SK-N-SH (cell line): Measurements from ENCODE around the gene MBNL2. TPM values are rescaled to one million over a fixed set of nuclear protein-coding genes. Genes with fewer than 3 reads are reported as not detected.

ENCODE experiments used
- CTCF ChIA-PET: fragments of 300-600, 350-600 bp; formaldehyde crosslinking; extraction: SDS; loops from one replicate; lab custom pipeline; 2021; lab: Yijun Ruan, JAX
- POLR2A ChIA-PET: fragments of 350-600 bp; sonication (Branson Sonifier 250); formaldehyde crosslinking; extraction: SDS; loops from one replicate; lab custom pipeline; 2020; ENCODE audit warnings: antibody characterized with exemption, inconsistent platforms; lab: Yijun Ruan, JAX
- DNase-seq: peaks from one replicate; pipeline ENCODE4 v3.0.0; 2012
- H2AFZ ChIP-seq: fragments of 200-600 bp; sonication (generic); 2 replicates; pipeline ENCODE4 v1.8.1; 2016; ENCODE audit warnings: antibody characterized with exemption, mild to moderate bottlenecking, low read depth
- H3F3A ChIP-seq: fragments of 200-600 bp; sonication (generic); replicated peaks from 2 replicates; pipeline ENCODE3; 2016; ENCODE audit warnings: antibody characterized with exemption, mild to moderate bottlenecking; ENCODE audit not compliant: insufficient read depth
- H3K27ac ChIP-seq, 2 experiments: fragments of 200-500 bp in 1 of 2; fragments of 200-600 bp in 1 of 2; sonication (Bioruptor generic) in 1 of 2; sonication (generic), shearing (Covaris generic) in 1 of 2; 2 replicates each; pipeline versions ENCODE4 v1.5.1 to v1.6.1; 2014 to 2016; ENCODE audit warnings: low read depth in 2 of 2, inconsistent platforms in 1 of 2, low read length in 1 of 2, mild to moderate bottlenecking in 1 of 2, mixed read lengths in 1 of 2
- H3K27me3 ChIP-seq: fragments of 200-600 bp; sonication (generic), shearing (Covaris generic); 2 replicates; pipeline ENCODE4 v1.6.1; 2016; ENCODE audit warnings: mixed run types; ENCODE audit not compliant: insufficient read depth
- H3K36me3 ChIP-seq, 2 experiments: fragments of 200-500 bp in 1 of 2; fragments of 200-600 bp in 1 of 2; sonication (Bioruptor generic) in 1 of 2; sonication (generic) in 1 of 2; replicated peaks in 1 of 2; 2 replicates each; pipeline versions ENCODE3 to v1.5.1; 2014 to 2016; ENCODE audit warnings: low read length in 1 of 2, mild to moderate bottlenecking in 1 of 2; ENCODE audit not compliant: insufficient read depth in 2 of 2, control insufficient read depth in 1 of 2
- H3K4me1 ChIP-seq, 2 experiments: fragments of 200-500 bp in 1 of 2; fragments of 200-600 bp in 1 of 2; sonication (Bioruptor generic) in 1 of 2; sonication (generic), shearing (Covaris generic) in 1 of 2; 2 replicates each; pipeline versions ENCODE4 v1.5.1 to v1.6.1; 2014 to 2016; ENCODE audit warnings: low read depth in 1 of 2, low read length in 1 of 2, mixed run types in 1 of 2; ENCODE audit not compliant: insufficient read depth in 2 of 2, control insufficient read depth in 1 of 2
- H3K4me2 ChIP-seq: fragments of 200-600 bp; sonication (generic), shearing (Covaris generic); 2 replicates; pipeline ENCODE4 v1.6.1; 2017; ENCODE audit warnings: mixed run types
- H3K4me3 ChIP-seq, 2 experiments: fragments of 200-500 bp in 1 of 2; fragments of 200-600 bp in 1 of 2; sonication (Bioruptor generic) in 1 of 2; sonication (generic), shearing (Covaris generic) in 1 of 2; 2 replicates each; pipeline versions ENCODE4 v1.5.1 to v1.8.1; 2014 to 2016; ENCODE audit warnings: low read depth in 2 of 2, inconsistent platforms in 1 of 2, low read length in 1 of 2, mild to moderate bottlenecking in 1 of 2, mixed read lengths in 1 of 2, moderate library complexity in 1 of 2
- H3K79me2 ChIP-seq: fragments of 200-600 bp; sonication (generic); 2 replicates; pipeline ENCODE4 v1.8.1; 2017; ENCODE audit warnings: mild to moderate bottlenecking; ENCODE audit not compliant: insufficient read depth
- H3K9ac ChIP-seq: fragments of 200-600 bp; sonication (generic); 2 replicates; pipeline ENCODE4 v1.6.1; 2017; ENCODE audit warnings: mixed run types
- H3K9me2 ChIP-seq: fragments of 200-600 bp; sonication (generic); 2 replicates; pipeline ENCODE4 v1.6.1; 2017; ENCODE audit warnings: mixed run types
- H3K9me3 ChIP-seq: fragments of 200-600 bp; sonication (generic); 2 replicates; pipeline ENCODE4 v1.6.1; 2017; ENCODE audit warnings: mixed run types, mild to moderate bottlenecking, moderate library complexity
- H4K20me1 ChIP-seq: fragments of 200-600 bp; sonication (generic); 2 replicates; pipeline ENCODE4 v1.6.1; 2017; ENCODE audit warnings: mild to moderate bottlenecking, mixed run types; ENCODE audit not compliant: insufficient read depth
- FOSL2 ChIP-seq: IDR thresholded peaks from 2 replicates; pipeline ENCODE4 v1.4.0; 2012; ENCODE audit warnings: low read depth, mild to moderate bottlenecking, moderate library complexity, borderline replicate concordance
- FOXJ3 ChIP-seq: sonication (generic); formaldehyde crosslinking; IDR thresholded peaks from 2 replicates; pipeline ENCODE4 v1.5.1; 2020; ENCODE audit warnings: mild to moderate bottlenecking, missing genetic modification reagents
- GABPA ChIP-seq: IDR thresholded peaks from 2 replicates; pipeline ENCODE4 v1.4.0; 2012; ENCODE audit warnings: low read depth, mild to moderate bottlenecking
- JUND ChIP-seq: IDR thresholded peaks from 2 replicates; pipeline ENCODE4 v1.4.0; 2012
- MAX ChIP-seq: IDR thresholded peaks from 2 replicates; pipeline ENCODE4 v1.4.0; 2012; ENCODE audit warnings: low read depth
- MEF2A ChIP-seq: IDR thresholded peaks from 2 replicates; pipeline ENCODE4 v1.4.0; 2012; ENCODE audit warnings: low read depth, borderline replicate concordance
- NFIC ChIP-seq: IDR thresholded peaks from 2 replicates; pipeline ENCODE4 v1.4.0; 2012; ENCODE audit warnings: borderline replicate concordance
- NRF1 ChIP-seq: IDR thresholded peaks from 2 replicates; pipeline ENCODE4 v1.6.1; 2012; ENCODE audit warnings: low read depth, mild to moderate bottlenecking, low read length
- PBX3 ChIP-seq: IDR thresholded peaks from 2 replicates; pipeline ENCODE4; 2012
- POLR2AphosphoS5 ChIP-seq: IDR thresholded peaks from 2 replicates; pipeline ENCODE4 v1.6.1; 2012; ENCODE audit warnings: low read depth, low read length
- RAD21 ChIP-seq: IDR thresholded peaks from 2 replicates; pipeline ENCODE4 v1.6.1; 2012; ENCODE audit warnings: mild to moderate bottlenecking, low read length
- RCOR1 ChIP-seq: fragments of 150-350 bp; IDR thresholded peaks from 2 replicates; pipeline ENCODE4 v1.6.1; 2017; ENCODE audit warnings: antibody characterized with exemption, low read length
- REST ChIP-seq: IDR thresholded peaks from 2 replicates; pipeline ENCODE4 v1.6.1; 2012; ENCODE audit warnings: mild to moderate bottlenecking, low read depth, low read length, moderate library complexity
- RFX5 ChIP-seq: IDR thresholded peaks from 2 replicates; pipeline ENCODE4 v1.6.1; 2012; ENCODE audit warnings: mild to moderate bottlenecking, improper control_type of control experiment, low read length
- SIN3A ChIP-seq: IDR thresholded peaks from 2 replicates; pipeline ENCODE4 v1.6.1; 2012; ENCODE audit warnings: low read depth, mild to moderate bottlenecking, low read length, moderate library complexity, borderline replicate concordance
- SMC3 ChIP-seq: IDR thresholded peaks from 2 replicates; pipeline ENCODE4 v1.6.1; 2012; ENCODE audit warnings: low read depth, low read length, improper control_type of control experiment
- TCF12 ChIP-seq: IDR thresholded peaks from 2 replicates; pipeline ENCODE4 v1.4.0; 2012
- TEAD4 ChIP-seq: IDR thresholded peaks from 2 replicates; pipeline ENCODE4 v1.4.0; 2012; ENCODE audit warnings: mild to moderate bottlenecking, borderline replicate concordance; ENCODE audit not compliant: insufficient read depth
- ZBTB33 ChIP-seq: IDR thresholded peaks from 2 replicates; pipeline ENCODE4 v1.4.0; 2012; ENCODE audit warnings: low read depth, borderline replicate concordance
- WGBS: methylation state at CpG from one replicate; pipeline ENCODE4 v1.1.6; 2017; ENCODE audit warnings: low lambda C conversion rate; 5-methylcytosine and 5-hydroxymethylcytosine counted together
- polyA plus RNA-seq, 3 experiments: library from polyadenylated mRNA; depleted of rRNA; stranded (reverse); fragments of >200 nt; gene quantifications; 2 replicates each; pipeline ENCODE4 v1.2.3, GENCODE V29; 2012

Gene MBNL2
- polyA plus RNA-seq, 1 of the 3 experiments (the other 2 are of a cell fraction): 24.5 TPM

- no peak for TF ChIP-seq REST
- TF ChIP-seq NRF1: no peak
These were observed 120.0 kb downstream of the MBNL2 start (continued) for GRCh38 chr13:97342136-97342535.

- peaks cover 95% of the 10 kb centered on the region for H3K79me2 ChIP-seq
- DNase-seq: no peak
- H3K9ac ChIP-seq: no peak overlapping the region
- H4K20me1 ChIP-seq: no peaks in the 10 kb centered on the region
- H3K4me3 ChIP-seq: no peak overlapping the region
- H3F3A ChIP-seq: peaks cover 47% of the 10 kb centered on the region
- H3K9me2 ChIP-seq: no peaks in the 10 kb centered on the region
- peaks cover 10 to 15% of the 10 kb centered on the region in 2 experiments; a peak in 3 of 4 replicates for H3K4me1 ChIP-seq
- H3K27ac ChIP-seq: peak overlapping the region in 1 of 2 experiments; percentile 61; a peak in 2 of 4 replicates
- H2AFZ ChIP-seq: no peak overlapping the region
- ChIA-PET CTCF (interaction anchor here (0.8 to 12.4 kb wide), 6 partner anchors 9 to 325 kb away, joined by 3 to 194 read pairs (median 9); partner anchors contain the start of gene MBNL2), POLR2A (no interaction called here)
- H3K9me3 ChIP-seq: no peaks in the 10 kb centered on the region
- H3K36me3 ChIP-seq: peaks cover 37 to 59% of the 10 kb centered on the region in 2 experiments
- no peak for TF ChIP-seq MEF2A
- no peak for TF ChIP-seq SIN3A
- no peak for TF ChIP-seq NFIC
- no peak for TF ChIP-seq FOSL2
- TF ChIP-seq POLR2AphosphoS5: no peak
- TF ChIP-seq JUND: no peak
- TF ChIP-seq FOXJ3 (CRISPR knock-in tag): no peak
- no peak for TF ChIP-seq PBX3
- TF ChIP-seq SMC3: no peak
- TF ChIP-seq ZBTB33: no peak
- TF ChIP-seq RAD21: no peak
- TF ChIP-seq MAX: no peak
- no peak for TF ChIP-seq NRF1
- no peak for TF ChIP-seq TEAD4
- no peak for TF ChIP-seq RCOR1
- no peak for TF ChIP-seq GABPA
- no peak for TF ChIP-seq RFX5
- no peak for TF ChIP-seq TCF12
- 93% methylated on average over 8 of the region's 8 CpGs for WGBS
- no peak overlapping the region for H3K4me2 ChIP-seq
- H3K27me3 ChIP-seq: no peaks in the 10 kb centered on the region
These were observed 120.8 kb downstream of the MBNL2 start for GRCh38 chr13:97342936-97343335.
